ENCODE measurements around the gene RALGDS.

- no peak for TF ChIP-seq CEBPB (IDR thresholded peaks at IDR 0.05; ENCODE audit: low read depth, low read length)
- TF ChIP-seq, protein P1, sequence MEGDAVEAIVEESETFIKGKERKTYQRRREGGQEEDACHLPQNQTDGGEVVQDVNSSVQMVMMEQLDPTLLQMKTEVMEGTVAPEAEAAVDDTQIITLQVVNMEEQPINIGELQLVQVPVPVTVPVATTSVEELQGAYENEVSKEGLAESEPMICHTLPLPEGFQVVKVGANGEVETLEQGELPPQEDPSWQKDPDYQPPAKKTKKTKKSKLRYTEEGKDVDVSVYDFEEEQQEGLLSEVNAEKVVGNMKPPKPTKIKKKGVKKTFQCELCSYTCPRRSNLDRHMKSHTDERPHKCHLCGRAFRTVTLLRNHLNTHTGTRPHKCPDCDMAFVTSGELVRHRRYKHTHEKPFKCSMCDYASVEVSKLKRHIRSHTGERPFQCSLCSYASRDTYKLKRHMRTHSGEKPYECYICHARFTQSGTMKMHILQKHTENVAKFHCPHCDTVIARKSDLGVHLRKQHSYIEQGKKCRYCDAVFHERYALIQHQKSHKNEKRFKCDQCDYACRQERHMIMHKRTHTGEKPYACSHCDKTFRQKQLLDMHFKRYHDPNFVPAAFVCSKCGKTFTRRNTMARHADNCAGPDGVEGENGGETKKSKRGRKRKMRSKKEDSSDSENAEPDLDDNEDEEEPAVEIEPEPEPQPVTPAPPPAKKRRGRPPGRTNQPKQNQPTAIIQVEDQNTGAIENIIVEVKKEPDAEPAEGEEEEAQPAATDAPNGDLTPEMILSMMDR (conservative IDR thresholded peaks at IDR 0.05; ENCODE audit: low read depth, low read length), result no peak
- no peak for TF ChIP-seq RFX5 (IDR thresholded peaks at IDR 0.05; ENCODE audit: low read depth, low read length)
- no peak for TF ChIP-seq BHLHE40 (IDR thresholded peaks at IDR 0.05; ENCODE audit: low read depth, low read length)
- TF ChIP-seq POLR2A (IDR thresholded peaks at IDR 0.05; ENCODE audit: low read depth, low read length), result no peak
- no peak for TF ChIP-seq ELK1 (IDR thresholded peaks at IDR 0.05; ENCODE audit: borderline replicate concordance, low read depth, low read length)
- TF ChIP-seq MAZ (IDR thresholded peaks at IDR 0.05; ENCODE audit: borderline replicate concordance, low read depth, low read length), result no peak
- no peak for TF ChIP-seq FOS (IDR thresholded peaks at IDR 0.05; ENCODE audit: low read depth, low read length)
- no peak for TF ChIP-seq MXI1 (IDR thresholded peaks at IDR 0.05; ENCODE audit: borderline replicate concordance, low read depth, low read length)
These were observed 9.7 kb upstream of the RALGDS start for GRCh38 chr9:133130685-133131244.

Data from IMR-90 (cell line).